ENCODE measurements around the gene ANO2. TPM values are rescaled to one million over a fixed set of nuclear protein-coding genes. Genes with fewer than 3 reads are reported as not detected.

Gene ANO2
- total RNA-seq, 2 donors from 2014 or later, result 14.3 to 28.5 TPM

GRCh38 chr12:5900533-5901205 is 44.4 kb downstream of the ANO2 start:
- peaks cover 38% of the 10 kb centered on the region for H3K36me3 Mint-ChIP-seq (ENCODE audit: low read depth)
- no peak overlapping the region for H3K4me3 Mint-ChIP-seq
- no peaks in the 10 kb centered on the region for H3K4me1 ChIP-seq (ENCODE audit: control insufficient read depth, insufficient read depth, low read length)
- H3K4me1 Mint-ChIP-seq, result peaks cover 22% of the 10 kb centered on the region
- DNase-seq, result peak; percentile 46
- no peak overlapping the region for H3K4me3 ChIP-seq (ENCODE audit: low read length)
- H3K9me3 Mint-ChIP-seq, result no peaks in the 10 kb centered on the region
- no peaks in the 10 kb centered on the region for H3K36me3 ChIP-seq (ENCODE audit: control insufficient read depth, insufficient read depth, low read length)
- no peaks in the 10 kb centered on the region for H3K9me3 ChIP-seq (ENCODE audit: control insufficient read depth, low read length)
- 71 to 80% methylated on average over 5 to 15 of the region's 15 CpGs for WGBS, 2 experiments (ENCODE audit: insufficient coverage in 1 of 2, insufficient read length in 1 of 2)
- no peak overlapping the region for H3K27ac Mint-ChIP-seq
- no peaks in the 10 kb centered on the region for H3K27me3 Mint-ChIP-seq (ENCODE audit: insufficient read depth)
- H3K27me3 ChIP-seq (ENCODE audit: control insufficient read depth, insufficient read depth, low read length, poor library complexity, severe bottlenecking), result no peaks in the 10 kb centered on the region
- H3K9ac ChIP-seq (ENCODE audit: extremely low read depth, low read length, poor library complexity, severe bottlenecking), result no peak overlapping the region
- TF ChIP-seq CTCF (conservative IDR thresholded peaks at IDR 0.05), result no peak
- H3K27ac ChIP-seq (ENCODE audit: low read depth, low read length), result peak overlapping the region; percentile 45

DNA sequence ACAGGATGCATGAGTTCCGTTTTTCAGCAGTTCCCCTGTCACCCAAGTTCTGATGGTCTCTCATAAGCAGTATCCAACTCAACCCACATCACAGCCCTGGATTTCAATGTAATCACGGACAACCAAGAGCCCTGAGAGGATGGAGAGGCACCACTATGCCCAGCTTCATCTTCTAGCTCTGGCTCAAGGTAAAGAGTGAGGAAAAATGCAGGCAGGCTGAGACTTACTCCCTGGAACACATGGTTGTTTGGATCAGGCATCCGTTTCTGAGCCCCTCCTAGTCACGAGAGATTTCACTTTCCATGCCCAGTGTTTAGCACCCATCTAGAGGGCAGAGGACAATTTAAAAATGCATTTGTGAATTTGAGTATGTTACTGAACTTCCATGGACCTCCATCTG is 45.0 kb downstream of the ANO2 start:
- DNase-seq, result peak; percentile 20
- Histone ChIP-seq H3K36me3 (ENCODE audit: control insufficient read depth, insufficient read depth, low read length) (no peaks in the 10 kb centered on the region), H3K9me3 (ENCODE audit: control insufficient read depth, low read length) (no peaks in the 10 kb centered on the region), H3K4me3 (ENCODE audit: low read length) (no peak overlapping the region), H3K9ac (ENCODE audit: extremely low read depth, low read length, poor library complexity, severe bottlenecking) (no peak overlapping the region), H3K27me3 (ENCODE audit: control insufficient read depth, insufficient read depth, low read length, poor library complexity, severe bottlenecking) (no peaks in the 10 kb centered on the region), H3K4me1 (ENCODE audit: control insufficient read depth, insufficient read depth, low read length) (no peaks in the 10 kb centered on the region), H3K27ac (ENCODE audit: low read depth, low read length) (no peak overlapping the region)
- no peak overlapping the region for H3K27ac Mint-ChIP-seq
- no peak overlapping the region for H3K4me3 Mint-ChIP-seq
- peaks cover 5% of the 10 kb centered on the region for H3K9me3 Mint-ChIP-seq
- H3K36me3 Mint-ChIP-seq (ENCODE audit: low read depth), result peaks cover 43% of the 10 kb centered on the region
- peaks cover 17% of the 10 kb centered on the region for H3K4me1 Mint-ChIP-seq
- 84 to 94% methylated on average over 3 to 4 of the region's 4 CpGs for WGBS, 2 experiments (ENCODE audit: insufficient coverage in 1 of 2, insufficient read length in 1 of 2)
- no peaks in the 10 kb centered on the region for H3K27me3 Mint-ChIP-seq (ENCODE audit: insufficient read depth)
- TF ChIP-seq CTCF (conservative IDR thresholded peaks at IDR 0.05), result no peak

DNA sequence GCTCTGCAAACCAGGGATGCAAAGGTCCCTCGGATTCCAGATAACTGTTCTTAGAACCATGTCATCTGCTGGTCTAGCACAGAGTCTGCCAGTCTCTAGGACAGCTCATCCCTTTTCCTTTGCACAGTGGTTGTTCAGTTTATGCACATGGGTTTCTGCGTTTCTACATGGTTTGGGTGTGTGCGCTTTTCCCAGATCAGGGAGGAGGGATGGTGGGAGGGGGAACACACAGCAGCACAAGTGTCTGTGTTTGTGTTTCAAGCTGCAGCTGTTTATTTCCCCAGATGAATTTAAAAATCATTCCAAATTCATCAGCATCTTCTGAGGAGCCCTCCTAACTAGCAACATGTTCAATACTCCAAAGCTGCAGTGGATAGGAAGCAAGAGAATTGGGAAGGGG is 45.4 kb downstream of the ANO2 start:
- no peak overlapping the region for H3K9ac ChIP-seq (ENCODE audit: extremely low read depth, low read length, poor library complexity, severe bottlenecking)
- Mint-ChIP-seq H3K36me3 (ENCODE audit: low read depth) (peaks cover 47% of the 10 kb centered on the region), H3K4me3 (no peak overlapping the region), H3K27ac (no peak overlapping the region), H3K4me1 (peaks cover 13% of the 10 kb centered on the region), H3K9me3 (peaks cover 9% of the 10 kb centered on the region), H3K27me3 (ENCODE audit: insufficient read depth) (no peaks in the 10 kb centered on the region)
- no peaks in the 10 kb centered on the region for H3K27me3 ChIP-seq (ENCODE audit: control insufficient read depth, insufficient read depth, low read length, poor library complexity, severe bottlenecking)
- TF ChIP-seq CTCF (conservative IDR thresholded peaks at IDR 0.05), result no peak
- H3K9me3 ChIP-seq (ENCODE audit: control insufficient read depth, low read length), result no peaks in the 10 kb centered on the region
- H3K36me3 ChIP-seq (ENCODE audit: control insufficient read depth, insufficient read depth, low read length), result no peaks in the 10 kb centered on the region
- no peak overlapping the region for H3K27ac ChIP-seq (ENCODE audit: low read depth, low read length)
- DNase-seq, result peak; percentile 28
- 98 to 100% methylated on average over 1 to 3 of the region's 3 CpGs for WGBS, 2 experiments (ENCODE audit: insufficient coverage in 1 of 2, insufficient read length in 1 of 2)
- H3K4me1 ChIP-seq (ENCODE audit: control insufficient read depth, insufficient read depth, low read length), result no peaks in the 10 kb centered on the region
- no peak overlapping the region for H3K4me3 ChIP-seq (ENCODE audit: low read length)

Measured in endodermal cell (in vitro differentiated cells).